Stimulated activated effector memory CD8-positive, alpha-beta T cell treated with anti-CD3 and anti-CD28 coated beads, Interleukin-12 subunit alpha, Interleukin-12 subunit beta, amount 100 ng/mL, for 72 hours (primary cell): ENCODE data around the gene SMIM24.

Source experiments
- ATAC-seq: fragments of 150-1000 bp; cut with Tn5 transposase; 2 replicates; pipeline ENCODE4 v1.10.0; 2021
- DNase-seq, 2 donors: peaks; one replicate each; pipeline ENCODE4 v3.0.0; 2021 to 2022; ENCODE audit warnings: low spot score in 2 of 2
- H3K27ac Mint-ChIP-seq: one replicate; pipeline ENCODE4 v1.8.0; 2022; ENCODE audit warnings: mild to moderate bottlenecking, mixed read lengths
- H3K36me3 Mint-ChIP-seq: one replicate; pipeline ENCODE4 v1.8.0; 2022; ENCODE audit warnings: mild to moderate bottlenecking, mixed read lengths
- H3K4me1 Mint-ChIP-seq: one replicate; pipeline ENCODE4 v1.8.0; 2022; ENCODE audit warnings: mixed read lengths
- H3K4me3 Mint-ChIP-seq: one replicate; pipeline ENCODE4 v1.8.0; 2022; ENCODE audit warnings: mild to moderate bottlenecking, mixed read lengths
- H3K9me3 Mint-ChIP-seq: one replicate; pipeline ENCODE4 v1.8.0; 2022; ENCODE audit warnings: mixed read lengths

SMIM24 gene

DNA sequence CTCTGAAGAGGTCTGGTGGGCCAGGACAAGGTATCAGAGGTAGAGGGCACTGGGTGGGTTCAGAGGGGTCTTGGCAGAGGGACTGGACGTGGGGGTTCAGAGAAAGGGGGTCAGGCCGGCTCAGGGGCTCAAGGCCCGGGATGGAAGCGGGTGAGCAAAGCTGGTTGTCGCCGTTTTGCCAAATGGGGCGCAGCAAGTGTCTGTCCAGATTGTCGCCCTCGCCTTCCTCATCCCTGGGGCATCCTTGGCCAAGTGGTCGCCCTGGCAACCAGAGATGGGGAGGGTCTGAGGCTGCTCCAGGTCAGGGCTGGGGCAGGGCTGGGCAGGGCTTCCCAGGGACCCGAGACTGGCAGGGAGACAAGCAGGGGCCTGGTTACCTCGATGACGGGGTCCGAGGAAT is 13.3 kb upstream of the SMIM24 start:
- DNase-seq, result no peak
- Mint-ChIP-seq H3K36me3 (peaks cover 55% of the 10 kb centered on the region), H3K9me3 (no peaks in the 10 kb centered on the region), H3K27ac (no peak overlapping the region), H3K4me3 (no peak overlapping the region), H3K4me1 (peaks cover 12% of the 10 kb centered on the region)
- no peak for ATAC-seq

DNA sequence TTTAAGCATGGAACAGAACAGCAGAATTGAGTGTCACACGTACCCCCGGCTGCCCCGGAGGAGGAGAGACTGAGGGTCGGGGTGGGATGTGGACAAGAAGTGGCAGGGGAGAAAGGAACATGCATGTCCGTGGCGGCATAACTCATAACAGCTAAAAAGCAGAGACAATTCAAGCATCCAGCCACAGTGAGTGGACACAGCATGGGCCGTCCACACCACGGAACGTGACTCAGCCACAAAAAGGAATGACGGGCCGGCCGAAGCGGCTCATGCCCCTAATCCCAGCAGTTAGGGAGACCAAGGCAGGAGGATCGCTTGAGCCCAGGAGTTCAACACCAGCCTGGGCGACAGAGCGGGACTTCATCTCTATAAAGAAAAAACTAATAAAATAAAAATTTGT is 12.6 kb upstream of the SMIM24 start:
- peaks cover 8% of the 10 kb centered on the region for H3K4me1 Mint-ChIP-seq
- no peaks in the 10 kb centered on the region for H3K9me3 Mint-ChIP-seq
- DNase-seq, result no peak
- ATAC-seq, result no peak
- peaks cover 56% of the 10 kb centered on the region for H3K36me3 Mint-ChIP-seq
- peak overlapping the region; percentile 33 for H3K27ac Mint-ChIP-seq
- H3K4me3 Mint-ChIP-seq, result no peak overlapping the region

DNA sequence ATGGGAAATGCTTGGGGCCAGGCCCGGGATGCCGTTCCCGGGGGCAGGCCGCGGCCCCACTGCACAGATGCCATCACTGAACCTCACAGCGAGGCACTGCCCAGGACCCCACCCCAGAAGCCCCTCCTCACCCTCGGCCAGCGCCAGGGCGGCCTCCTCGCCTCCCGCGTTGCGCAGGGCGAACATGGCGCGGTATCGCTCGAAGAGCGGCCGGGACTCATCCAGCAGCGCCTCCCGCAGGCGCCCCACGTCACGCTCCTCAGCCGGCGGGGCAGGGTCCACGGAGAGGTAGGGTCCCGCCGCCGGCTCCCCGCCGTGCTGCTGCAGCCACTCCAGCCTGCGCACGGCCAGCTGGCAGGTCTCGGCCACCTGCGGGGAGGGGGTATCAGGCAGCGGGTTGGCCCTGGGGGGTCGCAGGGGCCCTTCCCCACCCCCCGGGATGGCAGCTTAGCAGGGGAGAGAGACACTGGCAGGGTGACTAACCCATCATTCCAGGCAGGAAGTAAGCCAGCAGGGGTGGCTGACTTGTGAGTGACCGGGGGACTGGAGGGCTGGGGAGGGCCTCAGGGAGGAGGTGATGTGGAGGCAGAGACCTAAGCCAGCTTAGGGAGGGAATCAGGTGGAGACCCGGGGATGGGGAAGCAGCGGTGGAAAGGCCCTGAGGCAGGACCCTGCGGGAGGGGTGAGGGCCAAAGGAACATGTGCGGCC is 12.0 kb upstream of the SMIM24 start:
- Mint-ChIP-seq H3K4me3 (no peak overlapping the region), H3K4me1 (peaks cover 5% of the 10 kb centered on the region), H3K36me3 (peaks cover 54% of the 10 kb centered on the region), H3K9me3 (no peaks in the 10 kb centered on the region), H3K27ac (peak overlapping the region; percentile 33)
- ATAC-seq (no peak), DNase-seq (no peak)

DNA sequence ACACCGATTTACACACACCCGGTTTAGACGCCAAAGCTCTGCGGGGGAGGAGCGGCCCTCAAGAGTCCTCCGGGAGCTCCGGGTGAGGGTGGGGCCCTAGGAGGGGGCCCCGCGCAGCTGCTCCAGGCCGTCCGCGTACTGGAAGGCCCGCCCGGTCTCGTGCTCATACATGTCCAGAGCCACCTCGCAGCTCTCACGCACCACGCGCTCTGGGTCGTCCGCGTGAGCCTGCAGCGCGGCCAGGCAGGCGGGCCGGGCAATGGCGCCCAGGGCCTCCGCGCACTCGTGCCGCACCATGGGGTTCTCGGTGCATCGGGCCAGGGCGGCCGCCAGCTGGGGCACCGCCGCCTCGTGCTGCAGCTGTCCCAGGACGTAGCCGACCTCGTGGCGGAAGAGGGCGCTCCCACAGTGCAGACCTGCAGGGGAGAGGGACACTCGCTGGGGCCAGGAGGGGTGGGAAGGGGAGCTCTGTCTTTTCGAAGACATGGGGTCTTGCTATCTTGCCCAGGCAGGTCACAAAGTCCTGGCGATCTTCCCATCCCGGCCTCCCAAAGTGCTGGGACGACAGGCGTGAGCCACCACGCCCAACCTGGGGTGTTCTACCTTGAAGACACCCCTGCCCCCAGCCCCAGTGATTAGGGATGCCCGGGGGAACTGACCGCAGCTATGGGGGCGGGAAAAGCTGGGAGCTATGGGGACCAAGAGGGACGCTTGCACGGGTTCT is 11.2 kb upstream of the SMIM24 start:
- DNase-seq, result no peak
- no peak for ATAC-seq
- Mint-ChIP-seq H3K27ac (no peak overlapping the region), H3K4me3 (no peak overlapping the region), H3K36me3 (peaks cover 47% of the 10 kb centered on the region), H3K9me3 (no peaks in the 10 kb centered on the region), H3K4me1 (no peaks in the 10 kb centered on the region)

DNA sequence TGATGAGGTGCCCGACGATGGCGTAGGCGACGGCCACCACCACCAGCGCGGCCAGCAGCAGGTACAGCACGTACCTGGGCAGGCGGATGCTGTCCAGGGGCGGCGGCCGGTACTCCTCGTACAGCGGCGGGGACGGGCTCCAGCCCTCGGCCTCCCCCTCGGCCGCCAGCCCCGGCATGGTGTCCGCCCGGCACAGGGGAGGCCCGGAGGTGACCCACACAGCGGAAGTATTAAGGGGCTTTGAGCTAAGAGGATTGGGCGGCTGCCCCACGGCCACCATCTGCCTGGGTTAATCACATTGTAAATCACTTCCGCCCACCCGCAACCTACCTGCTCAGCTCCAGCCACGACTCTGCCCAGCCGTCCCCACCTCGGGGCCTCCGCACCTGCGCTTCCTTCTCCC is 2.9 kb upstream of the SMIM24 start, which contains the start of gene SMIM44:
SMIM44 (minus strand) TSS at position 216 of the 403 bp plus-strand sequence; CDS start at position 178, 38 bp downstream.
- Mint-ChIP-seq H3K27ac (no peak within 1 kb of the TSS), H3K4me3 (no peak within 1 kb of the TSS), H3K4me1 (peaks cover 22% of the 10 kb centered on the region), H3K9me3 (no peaks in the 10 kb centered on the region), H3K36me3 (peaks cover 6% of the 10 kb centered on the region)
- no peak for ATAC-seq
- no peak for DNase-seq

GRCh38 chr19:3482507-3483225 is 2.3 kb upstream of the SMIM24 start:
- no peak for DNase-seq
- Mint-ChIP-seq H3K9me3 (no peaks in the 10 kb centered on the region), H3K4me3 (no peak overlapping the region), H3K4me1 (peaks cover 27% of the 10 kb centered on the region), H3K36me3 (peaks cover 6% of the 10 kb centered on the region), H3K27ac (no peak overlapping the region)
- no peak for ATAC-seq

DNA sequence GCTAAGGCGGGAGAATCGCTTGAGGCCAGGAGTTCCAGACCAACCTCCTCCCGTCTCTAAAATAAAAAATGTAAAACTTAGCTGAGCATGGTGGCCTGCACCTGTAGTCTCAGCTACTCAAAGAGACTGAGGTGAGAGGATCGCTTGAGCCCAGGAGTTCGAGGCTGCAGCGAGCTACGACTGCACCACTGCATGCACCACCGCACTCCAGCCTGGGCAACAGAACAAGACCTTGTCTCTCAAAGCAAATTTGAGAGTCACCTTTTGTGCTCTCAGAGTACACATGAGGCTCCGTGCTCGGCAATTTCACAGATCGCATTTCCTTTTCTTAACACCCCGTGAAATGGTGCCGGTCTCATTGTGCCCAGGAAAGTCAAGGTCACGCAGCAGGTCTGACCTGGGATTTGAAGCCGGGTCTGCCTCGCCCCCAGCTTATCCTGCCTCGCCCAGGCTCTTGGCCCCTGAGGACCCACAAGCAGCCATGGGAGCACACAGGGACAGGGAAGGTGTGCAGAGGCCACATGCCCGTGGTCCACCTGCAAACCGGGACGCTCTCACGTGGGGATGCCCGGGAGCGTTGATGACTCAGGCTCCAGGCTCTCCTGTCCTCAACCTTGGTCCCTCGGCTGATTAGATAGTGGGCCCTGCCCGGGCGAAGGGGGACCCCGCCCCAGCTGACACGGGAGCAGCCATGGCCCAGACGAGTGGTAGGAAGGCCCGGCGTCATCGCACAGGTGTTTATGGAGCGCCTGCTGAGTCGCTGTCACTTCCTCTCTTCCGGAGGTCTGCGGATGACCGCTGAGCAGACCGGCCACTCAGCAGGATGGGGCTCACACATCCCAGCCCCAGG is 1.1 kb upstream of the SMIM24 start:
- peaks cover 6% of the 10 kb centered on the region for H3K36me3 Mint-ChIP-seq
- no peaks in the 10 kb centered on the region for H3K9me3 Mint-ChIP-seq
- DNase-seq (no peak), ATAC-seq (no peak)
- peaks cover 27% of the 10 kb centered on the region for H3K4me1 Mint-ChIP-seq
- no peak overlapping the region for H3K4me3 Mint-ChIP-seq
- H3K27ac Mint-ChIP-seq, result no peak overlapping the region

DNA sequence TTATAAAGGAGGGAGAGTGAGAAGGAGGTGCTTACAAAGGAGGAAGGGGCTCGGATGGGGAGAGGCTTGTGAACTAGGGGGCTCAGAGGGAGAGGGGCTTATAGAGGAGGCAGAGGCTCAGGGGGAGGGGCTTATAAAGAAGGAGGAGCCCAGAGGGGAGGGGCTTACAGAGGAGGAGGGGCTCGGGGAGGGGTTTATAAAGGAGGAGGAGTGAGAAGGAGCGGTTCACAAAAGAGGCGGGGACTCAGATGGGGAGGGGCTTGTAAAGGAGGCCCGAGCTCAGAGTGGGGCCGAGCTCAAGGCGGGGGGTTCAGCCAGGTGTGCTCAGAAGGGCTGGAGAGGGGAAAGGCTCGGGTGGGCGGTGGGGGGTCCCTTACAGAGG is 500 bp downstream of the SMIM24 start:
- no peak for DNase-seq
- no peaks in the 10 kb centered on the region for H3K9me3 Mint-ChIP-seq
- H3K4me1 Mint-ChIP-seq, result peaks cover 22% of the 10 kb centered on the region
- ATAC-seq, result peak; percentile 33
- H3K4me3 Mint-ChIP-seq, result peak overlapping the region; percentile 67
- H3K36me3 Mint-ChIP-seq, result peaks cover 2% of the 10 kb centered on the region
- no peak overlapping the region for H3K27ac Mint-ChIP-seq

GRCh38 chr19:3479177-3479833 is 1.0 kb downstream of the SMIM24 start:
- Mint-ChIP-seq H3K4me3 (peak overlapping the region; percentile 67), H3K36me3 (no peaks in the 10 kb centered on the region), H3K27ac (no peak overlapping the region), H3K4me1 (peaks cover 20% of the 10 kb centered on the region), H3K9me3 (no peaks in the 10 kb centered on the region)
- ATAC-seq, result peak; percentile 63
- DNase-seq, result peak in 1 of 2 donors; percentile 65

DNA sequence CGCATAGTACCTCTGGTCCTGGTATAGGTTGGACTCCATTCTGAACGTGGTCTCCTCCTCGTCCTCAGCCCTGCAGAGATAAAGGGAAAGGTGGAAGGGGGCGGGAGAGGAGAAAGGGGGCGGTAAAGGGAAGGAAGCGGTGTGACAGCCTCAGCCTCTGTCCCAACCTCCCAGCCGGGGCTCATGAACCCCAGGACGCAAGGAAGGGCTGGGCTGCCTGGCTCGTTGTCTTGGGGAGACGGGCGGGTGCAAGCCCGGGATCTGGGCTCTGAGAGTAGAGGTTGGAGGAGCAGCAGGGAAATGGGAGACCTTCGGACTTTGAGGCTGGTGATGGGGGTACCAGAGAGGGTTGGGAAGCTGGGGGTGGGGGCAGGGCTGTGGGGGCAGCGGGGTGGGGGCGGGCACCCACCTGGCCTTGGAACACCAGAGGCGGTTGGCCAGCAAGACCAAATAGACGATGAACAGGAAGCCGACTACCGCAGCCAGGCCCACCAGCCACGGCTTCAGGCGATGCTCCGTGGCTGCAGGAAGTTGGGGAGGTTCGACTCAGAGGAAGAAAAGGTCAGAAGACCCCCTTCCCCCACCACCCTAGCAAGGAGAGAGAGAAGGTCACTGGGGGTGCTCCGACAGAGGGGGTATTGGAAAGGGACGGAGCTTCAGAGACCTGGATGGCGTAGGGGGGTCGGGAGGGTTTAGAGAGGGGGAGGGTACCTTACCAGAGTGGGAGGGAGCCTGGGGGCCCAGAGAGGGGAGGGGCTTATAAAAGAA is 1.7 kb downstream of the SMIM24 start:
- ATAC-seq (peak; percentile 24), DNase-seq (no peak)
- Mint-ChIP-seq H3K36me3 (no peaks in the 10 kb centered on the region), H3K27ac (peak overlapping the region; percentile 40), H3K9me3 (no peaks in the 10 kb centered on the region), H3K4me1 (peaks cover 20% of the 10 kb centered on the region), H3K4me3 (peak overlapping the region; percentile 67)

DNA sequence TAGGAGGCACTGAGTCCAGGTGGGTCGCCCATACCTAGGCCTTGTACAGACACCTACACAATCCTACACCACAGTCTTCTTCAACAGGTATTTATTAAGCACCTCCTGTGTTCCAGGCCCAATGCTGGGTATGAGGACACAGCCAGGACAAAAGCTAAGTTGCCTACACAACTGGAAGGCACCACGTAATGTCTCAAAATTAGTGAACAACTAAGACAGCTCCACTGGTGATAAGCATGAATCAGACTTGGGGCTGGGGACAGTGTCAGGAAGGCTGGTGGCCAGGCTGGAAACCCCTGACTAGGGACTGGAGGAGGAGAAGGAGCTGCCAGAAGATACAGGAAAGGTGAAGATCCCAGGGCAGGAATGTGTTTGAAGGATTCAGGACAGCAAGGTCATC is 2.4 kb downstream of the SMIM24 start:
- Mint-ChIP-seq H3K4me1 (peaks cover 20% of the 10 kb centered on the region), H3K4me3 (peak overlapping the region; percentile 67), H3K36me3 (no peaks in the 10 kb centered on the region), H3K9me3 (no peaks in the 10 kb centered on the region), H3K27ac (peak overlapping the region; percentile 40)
- ATAC-seq (peak; percentile 22), DNase-seq (no peak)

- H3K36me3 Mint-ChIP-seq, result no peaks in the 10 kb centered on the region
- H3K9me3 Mint-ChIP-seq, result no peaks in the 10 kb centered on the region
- ATAC-seq (no peak), DNase-seq (no peak)
- peak overlapping the region; percentile 40 for H3K27ac Mint-ChIP-seq
- H3K4me1 Mint-ChIP-seq, result peaks cover 20% of the 10 kb centered on the region
- no peak overlapping the region for H3K4me3 Mint-ChIP-seq
Observed at GRCh38 chr19:3477506-3477905, 2.8 kb downstream of the SMIM24 start.

GRCh38 chr19:3476830-3477229 is 3.5 kb downstream of the SMIM24 start:
- no peaks in the 10 kb centered on the region for H3K9me3 Mint-ChIP-seq
- ATAC-seq, result no peak
- peaks cover 20% of the 10 kb centered on the region for H3K4me1 Mint-ChIP-seq
- no peaks in the 10 kb centered on the region for H3K36me3 Mint-ChIP-seq
- no peak overlapping the region for H3K4me3 Mint-ChIP-seq
- no peak overlapping the region for H3K27ac Mint-ChIP-seq
- DNase-seq, result no peak

GRCh38 chr19:3475449-3475848 is 4.9 kb downstream of the SMIM24 start:
- Mint-ChIP-seq H3K4me3 (no peak overlapping the region), H3K4me1 (peaks cover 20% of the 10 kb centered on the region), H3K27ac (no peak overlapping the region), H3K36me3 (peaks cover 4% of the 10 kb centered on the region), H3K9me3 (no peaks in the 10 kb centered on the region)
- DNase-seq (no peak), ATAC-seq (no peak)
